ENCODE measurements around the gene DMRT1.

DMRT1 gene

DNA sequence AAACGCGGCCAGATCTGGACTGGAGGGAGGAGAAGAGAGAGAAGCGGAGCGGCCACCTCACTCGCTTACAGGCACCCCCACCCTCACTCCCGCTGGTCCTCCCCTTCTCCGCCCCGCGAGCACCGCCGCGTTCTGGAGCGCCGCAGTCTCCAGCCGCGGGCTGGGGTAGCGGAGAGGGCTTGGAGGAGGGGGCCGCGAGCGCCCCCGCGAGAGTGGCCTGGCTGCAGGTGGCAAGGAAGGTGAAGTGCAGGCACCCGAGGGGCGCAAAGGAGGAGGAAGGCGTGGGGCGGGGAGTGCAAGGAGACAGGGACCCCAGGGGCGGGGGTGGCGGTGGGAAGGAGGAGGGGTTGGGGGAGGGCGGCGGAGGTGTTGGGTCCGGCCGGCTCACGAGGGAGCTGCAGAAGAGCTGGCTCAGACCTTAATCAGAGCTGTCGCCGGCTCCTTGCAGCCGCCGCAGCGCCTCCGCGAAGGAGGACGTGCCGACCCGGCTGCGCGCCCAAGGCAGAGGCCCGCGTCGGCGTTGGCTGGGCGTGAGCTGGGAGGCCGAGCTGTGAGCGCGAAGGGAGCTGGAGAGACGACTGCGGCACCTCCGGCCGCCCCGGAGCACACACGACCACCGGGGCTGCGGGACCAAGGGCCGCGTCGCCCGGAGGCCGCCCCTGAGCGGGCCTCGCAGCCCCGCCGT, 134.9 kb downstream of the DMRT1 start, which contains the start of gene DMRT3:
TSS of gene DMRT3 (plus strand) at position 398 of the 685 bp plus-strand sequence. CDS start 347 bp downstream, outside the sequence.
- H3K4me3 ChIP-seq (IDR thresholded peaks at IDR 0.05; ENCODE audit: insufficient read depth, low read depth, low read length) = no peak within 1 kb of the TSS
- no peaks in the 10 kb centered on the region for H3K4me1 ChIP-seq (ENCODE audit: low read depth, poor library complexity, severe bottlenecking)
- no peaks in the 10 kb centered on the region for H3K79me2 ChIP-seq (ENCODE audit: insufficient read depth, low read depth)
- no peak within 1 kb of the TSS for H3K4me2 ChIP-seq
- H2AFZ ChIP-seq (ENCODE audit: low read depth) = no peak within 1 kb of the TSS
- TF ChIP-seq, protein P1, sequence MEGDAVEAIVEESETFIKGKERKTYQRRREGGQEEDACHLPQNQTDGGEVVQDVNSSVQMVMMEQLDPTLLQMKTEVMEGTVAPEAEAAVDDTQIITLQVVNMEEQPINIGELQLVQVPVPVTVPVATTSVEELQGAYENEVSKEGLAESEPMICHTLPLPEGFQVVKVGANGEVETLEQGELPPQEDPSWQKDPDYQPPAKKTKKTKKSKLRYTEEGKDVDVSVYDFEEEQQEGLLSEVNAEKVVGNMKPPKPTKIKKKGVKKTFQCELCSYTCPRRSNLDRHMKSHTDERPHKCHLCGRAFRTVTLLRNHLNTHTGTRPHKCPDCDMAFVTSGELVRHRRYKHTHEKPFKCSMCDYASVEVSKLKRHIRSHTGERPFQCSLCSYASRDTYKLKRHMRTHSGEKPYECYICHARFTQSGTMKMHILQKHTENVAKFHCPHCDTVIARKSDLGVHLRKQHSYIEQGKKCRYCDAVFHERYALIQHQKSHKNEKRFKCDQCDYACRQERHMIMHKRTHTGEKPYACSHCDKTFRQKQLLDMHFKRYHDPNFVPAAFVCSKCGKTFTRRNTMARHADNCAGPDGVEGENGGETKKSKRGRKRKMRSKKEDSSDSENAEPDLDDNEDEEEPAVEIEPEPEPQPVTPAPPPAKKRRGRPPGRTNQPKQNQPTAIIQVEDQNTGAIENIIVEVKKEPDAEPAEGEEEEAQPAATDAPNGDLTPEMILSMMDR (conservative IDR thresholded peaks at IDR 0.05; ENCODE audit: low read depth, low read length) = no peak
- H3K9ac ChIP-seq = no peak within 1 kb of the TSS
- H4K20me1 ChIP-seq (ENCODE audit: insufficient read depth) = no peaks in the 10 kb centered on the region; the same call in 1 of the 2 replicates
- H3K27me3 ChIP-seq (ENCODE audit: insufficient read depth, low read depth) = no peaks in the 10 kb centered on the region
- no peak within 1 kb of the TSS for H3K27ac ChIP-seq
- H3K36me3 ChIP-seq (ENCODE audit: insufficient read depth) = no peaks in the 10 kb centered on the region

DNA sequence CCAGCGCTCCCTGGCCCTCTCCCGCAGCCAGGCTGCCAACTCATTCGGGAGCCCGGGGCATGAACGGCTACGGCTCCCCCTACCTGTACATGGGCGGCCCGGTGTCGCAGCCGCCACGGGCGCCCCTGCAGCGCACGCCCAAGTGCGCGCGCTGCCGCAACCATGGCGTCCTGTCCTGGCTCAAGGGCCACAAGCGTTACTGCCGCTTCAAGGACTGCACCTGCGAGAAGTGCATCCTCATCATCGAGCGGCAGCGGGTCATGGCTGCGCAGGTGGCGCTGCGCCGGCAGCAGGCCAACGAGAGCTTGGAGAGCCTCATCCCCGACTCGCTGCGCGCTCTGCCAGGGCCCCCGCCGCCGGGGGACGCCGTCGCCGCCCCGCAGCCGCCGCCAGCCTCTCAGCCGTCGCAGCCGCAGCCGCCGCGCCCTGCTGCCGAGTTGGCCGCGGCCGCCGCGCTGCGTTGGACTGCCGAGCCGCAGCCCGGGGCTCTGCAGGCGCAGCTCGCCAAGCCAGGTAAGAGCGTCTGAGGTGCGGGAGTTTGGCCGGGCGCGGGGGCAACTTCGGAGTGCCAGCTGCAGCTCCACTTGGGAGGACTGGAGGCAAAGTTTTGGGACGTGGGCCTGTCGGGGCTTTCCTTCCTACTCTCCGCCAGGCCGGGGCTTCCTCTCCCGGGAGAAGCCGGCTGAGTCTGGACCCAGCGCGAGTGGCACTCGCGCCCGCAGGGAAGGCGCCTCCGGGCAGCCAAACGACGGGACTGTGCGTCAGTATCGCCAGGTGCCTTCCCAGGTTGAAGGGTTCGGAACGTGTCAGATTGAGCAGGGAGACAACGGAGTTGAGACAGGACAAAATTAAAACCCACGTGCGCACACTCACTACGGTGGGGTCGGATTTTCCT, 135.7 kb downstream of the DMRT1 start:
- H3K27ac ChIP-seq = no peak overlapping the region
- H3K27me3 ChIP-seq (ENCODE audit: insufficient read depth, low read depth) = no peaks in the 10 kb centered on the region
- no peak overlapping the region for H3K4me3 ChIP-seq (IDR thresholded peaks at IDR 0.05; ENCODE audit: insufficient read depth, low read depth, low read length)
- H3K36me3 ChIP-seq (ENCODE audit: insufficient read depth) = no peaks in the 10 kb centered on the region
- TF ChIP-seq, protein P1 (conservative IDR thresholded peaks at IDR 0.05; ENCODE audit: low read depth, low read length) = no peak
- H3K4me2 ChIP-seq = no peak overlapping the region
- H3K79me2 ChIP-seq (ENCODE audit: insufficient read depth, low read depth) = no peaks in the 10 kb centered on the region
- H3K9ac ChIP-seq = no peak overlapping the region
- H3K4me1 ChIP-seq (ENCODE audit: low read depth, poor library complexity, severe bottlenecking) = no peaks in the 10 kb centered on the region
- no peak overlapping the region for H2AFZ ChIP-seq (ENCODE audit: low read depth)
- no peaks in the 10 kb centered on the region; the same call in 1 of the 2 replicates for H4K20me1 ChIP-seq (ENCODE audit: insufficient read depth)

DNA sequence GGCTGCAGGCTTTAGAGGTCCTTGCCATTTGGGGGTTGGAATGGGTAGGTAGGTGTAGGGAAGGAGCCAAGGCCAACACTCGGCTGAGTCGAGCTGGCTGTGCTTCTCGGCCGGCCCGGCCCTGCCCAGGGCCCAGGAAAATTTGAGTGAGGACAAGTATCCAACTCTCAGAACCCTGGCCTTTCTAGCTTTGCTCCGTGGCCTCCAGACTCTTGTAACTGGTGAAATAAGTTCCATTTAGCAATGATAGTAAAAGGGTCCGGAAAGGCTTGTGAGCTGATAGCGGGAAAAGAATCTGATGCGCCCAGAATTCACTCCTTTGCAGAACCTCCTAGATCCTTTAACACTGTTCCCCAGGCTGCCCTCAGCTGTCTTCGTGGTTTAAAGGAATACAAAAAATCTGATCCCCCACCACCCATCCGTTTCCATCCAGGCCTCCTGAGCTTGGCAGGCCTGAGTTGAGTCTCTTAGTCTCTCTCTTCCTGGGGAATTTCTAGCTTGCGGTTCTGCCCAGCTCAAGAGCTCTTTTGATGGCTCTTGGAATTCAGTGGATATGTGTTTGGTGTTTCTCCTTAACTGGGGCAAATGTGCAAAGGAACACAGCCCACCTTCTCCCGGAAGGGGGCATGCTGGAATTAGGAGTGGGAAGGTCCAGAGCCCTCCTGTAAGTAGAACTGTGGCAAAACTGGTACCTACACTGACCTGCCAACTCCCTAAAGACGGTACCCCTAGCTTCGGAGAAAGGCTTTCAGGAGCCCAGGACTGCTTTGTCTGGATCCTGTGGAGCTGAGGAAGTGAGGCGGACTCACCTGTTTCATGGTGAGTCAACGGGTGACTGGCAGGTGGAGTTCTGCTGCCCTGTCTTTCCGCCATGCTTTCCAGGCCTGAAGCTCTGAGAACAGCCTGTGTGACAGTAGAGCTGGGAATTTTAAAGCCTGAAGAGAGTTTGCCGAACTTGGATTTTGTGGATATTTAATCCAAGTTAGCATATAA, 136.6 kb downstream of the DMRT1 start:
- TF ChIP-seq, protein P1 (conservative IDR thresholded peaks at IDR 0.05; ENCODE audit: low read depth, low read length) = no peak
- Histone ChIP-seq H3K27me3 (ENCODE audit: insufficient read depth, low read depth) (no peaks in the 10 kb centered on the region), H3K27ac (no peak overlapping the region), H2AFZ (ENCODE audit: low read depth) (no peak overlapping the region), H3K9ac (no peak overlapping the region), H3K4me1 (ENCODE audit: low read depth, poor library complexity, severe bottlenecking) (no peaks in the 10 kb centered on the region), H3K79me2 (ENCODE audit: insufficient read depth, low read depth) (no peaks in the 10 kb centered on the region), H3K4me3 (IDR thresholded peaks at IDR 0.05; ENCODE audit: insufficient read depth, low read depth, low read length) (no peak overlapping the region), H3K4me2 (no peak overlapping the region), H3K36me3 (ENCODE audit: insufficient read depth) (no peaks in the 10 kb centered on the region), H4K20me1 (ENCODE audit: insufficient read depth) (no peaks in the 10 kb centered on the region; the same call in 1 of the 2 replicates)

DNA sequence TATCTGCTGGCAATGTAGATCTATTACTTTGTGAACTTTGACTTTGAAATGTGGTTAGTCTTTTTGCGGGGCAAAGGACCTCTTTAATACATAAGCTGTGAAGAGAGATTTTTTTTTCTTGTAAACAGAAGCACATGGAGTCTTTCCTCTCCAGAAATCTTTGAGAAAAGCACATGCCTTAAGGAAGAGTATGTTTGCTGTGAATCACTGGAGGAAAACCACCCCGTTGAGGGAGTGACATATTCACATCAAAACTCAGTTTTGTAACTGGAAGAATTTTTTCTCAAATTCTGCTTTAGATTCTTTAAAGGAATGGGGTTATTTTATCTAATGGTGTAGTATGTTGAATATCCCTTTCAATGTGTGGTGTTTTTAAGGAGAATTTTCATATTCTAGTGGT, 138.5 kb downstream of the DMRT1 start:
- H3K27me3 ChIP-seq (ENCODE audit: insufficient read depth, low read depth) = no peaks in the 10 kb centered on the region

More for the DNA sequence above, 138.5 kb downstream of the DMRT1 start:
- no peaks in the 10 kb centered on the region for H3K4me1 ChIP-seq (ENCODE audit: low read depth, poor library complexity, severe bottlenecking)
- TF ChIP-seq, protein P1 (conservative IDR thresholded peaks at IDR 0.05; ENCODE audit: low read depth, low read length) = no peak
- H3K36me3 ChIP-seq (ENCODE audit: insufficient read depth) = no peaks in the 10 kb centered on the region
- no peak overlapping the region for H2AFZ ChIP-seq (ENCODE audit: low read depth)
- H3K4me3 ChIP-seq (IDR thresholded peaks at IDR 0.05; ENCODE audit: insufficient read depth, low read depth, low read length) = no peak overlapping the region
- no peak overlapping the region for H3K27ac ChIP-seq
- H3K4me2 ChIP-seq = no peak overlapping the region
- H3K9ac ChIP-seq = no peak overlapping the region
- H4K20me1 ChIP-seq (ENCODE audit: insufficient read depth) = no peaks in the 10 kb centered on the region; the same call in 1 of the 2 replicates
- no peaks in the 10 kb centered on the region for H3K79me2 ChIP-seq (ENCODE audit: insufficient read depth, low read depth)

All from KMS-11 (cell line).